SU-DHL-6 (cell line): ENCODE results near the gene CEP135.

Experiments used
- EZH2phosphoT487 ChIP-seq: fragments of 200-600 bp; sonication (generic), shearing (Covaris generic); conservative IDR thresholded peaks from 2 replicates; pipeline ENCODE4 v1.6.1; 2018; ENCODE audit warnings: mild to moderate bottlenecking, antibody characterized with exemption, low read length, moderate library complexity, mixed read lengths
- TF ChIP-seq, protein P1 (sequence below): fragments of 200-600 bp; sonication (generic); IDR thresholded peaks from one replicate; pipeline ENCODE4 v1.5.1; 2017; ENCODE audit warnings: antibody characterized with exemption, mild to moderate bottlenecking, low read length, moderate library complexity; ENCODE audit not compliant: insufficient read depth, poor library complexity, severe bottlenecking

DNA sequence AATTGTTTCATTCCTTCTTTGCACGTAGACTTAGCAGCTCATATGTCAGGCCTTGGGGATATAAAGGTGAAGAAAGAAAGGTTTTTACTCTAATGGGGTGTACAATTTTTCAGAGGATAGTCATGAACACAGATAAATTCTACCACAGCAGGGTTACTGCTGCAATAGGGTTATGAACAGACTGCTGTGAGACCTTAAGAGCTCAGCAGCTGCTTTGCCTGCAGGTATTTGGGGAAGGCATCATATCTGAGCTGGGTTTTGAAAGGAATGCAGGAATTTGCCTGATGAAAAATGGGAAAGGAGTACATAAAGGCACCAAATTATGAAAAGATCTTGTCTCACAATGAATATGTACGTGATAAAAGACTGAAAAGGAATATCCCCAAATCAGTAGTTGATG lies 128.9 kb downstream of the CEP135 start:
- TF ChIP-seq, protein P1, sequence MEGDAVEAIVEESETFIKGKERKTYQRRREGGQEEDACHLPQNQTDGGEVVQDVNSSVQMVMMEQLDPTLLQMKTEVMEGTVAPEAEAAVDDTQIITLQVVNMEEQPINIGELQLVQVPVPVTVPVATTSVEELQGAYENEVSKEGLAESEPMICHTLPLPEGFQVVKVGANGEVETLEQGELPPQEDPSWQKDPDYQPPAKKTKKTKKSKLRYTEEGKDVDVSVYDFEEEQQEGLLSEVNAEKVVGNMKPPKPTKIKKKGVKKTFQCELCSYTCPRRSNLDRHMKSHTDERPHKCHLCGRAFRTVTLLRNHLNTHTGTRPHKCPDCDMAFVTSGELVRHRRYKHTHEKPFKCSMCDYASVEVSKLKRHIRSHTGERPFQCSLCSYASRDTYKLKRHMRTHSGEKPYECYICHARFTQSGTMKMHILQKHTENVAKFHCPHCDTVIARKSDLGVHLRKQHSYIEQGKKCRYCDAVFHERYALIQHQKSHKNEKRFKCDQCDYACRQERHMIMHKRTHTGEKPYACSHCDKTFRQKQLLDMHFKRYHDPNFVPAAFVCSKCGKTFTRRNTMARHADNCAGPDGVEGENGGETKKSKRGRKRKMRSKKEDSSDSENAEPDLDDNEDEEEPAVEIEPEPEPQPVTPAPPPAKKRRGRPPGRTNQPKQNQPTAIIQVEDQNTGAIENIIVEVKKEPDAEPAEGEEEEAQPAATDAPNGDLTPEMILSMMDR: no peak
- TF ChIP-seq EZH2phosphoT487: no peak
